ENCODE data around the gene NR2F2.
A peak's percentile ranks its signal among the peaks of the same experiment; 100 is the strongest.

The NR2F2 gene

DNA sequence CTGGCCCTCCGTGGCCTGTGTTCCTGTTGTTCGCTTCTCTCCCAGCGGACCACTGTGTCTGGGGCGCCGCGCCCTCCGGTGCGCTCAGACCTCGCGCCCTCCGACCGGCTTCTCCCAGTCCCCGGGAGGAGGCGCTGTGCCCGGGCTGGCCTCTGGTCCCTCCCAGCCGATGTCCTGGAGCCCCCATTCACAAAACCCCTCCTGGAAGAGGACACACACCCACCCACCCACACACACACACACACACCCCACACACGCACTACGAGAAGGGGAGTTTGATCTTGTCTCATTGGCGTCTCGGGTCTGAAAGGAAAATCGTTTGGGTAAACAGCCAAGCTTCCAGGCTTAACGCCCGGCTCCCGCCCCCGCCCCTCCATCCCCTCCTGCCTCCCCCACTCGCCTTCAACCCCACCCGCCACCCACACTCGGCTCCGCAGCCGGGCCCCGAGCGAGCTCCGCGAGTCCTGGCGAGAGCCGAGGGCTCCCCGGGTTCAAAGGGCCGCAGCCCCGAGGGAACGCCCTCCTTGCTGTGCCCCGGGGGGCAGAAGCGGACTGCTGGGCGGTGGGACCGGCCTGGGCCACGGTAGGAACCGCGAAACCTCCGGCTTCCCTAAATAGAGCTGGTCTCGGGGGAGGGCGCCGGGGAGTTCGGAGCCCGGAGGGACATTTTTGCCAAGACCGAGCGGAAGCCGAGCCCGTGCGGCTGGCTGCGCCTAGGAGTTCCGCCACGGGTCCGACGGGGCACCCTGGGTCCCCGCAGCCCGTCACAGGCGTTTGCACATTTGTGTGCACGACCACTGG lies 23.6 kb downstream of the NR2F2 start:
- no peak for DNase-seq (ENCODE audit: low read depth in 2 of 2)

DNA sequence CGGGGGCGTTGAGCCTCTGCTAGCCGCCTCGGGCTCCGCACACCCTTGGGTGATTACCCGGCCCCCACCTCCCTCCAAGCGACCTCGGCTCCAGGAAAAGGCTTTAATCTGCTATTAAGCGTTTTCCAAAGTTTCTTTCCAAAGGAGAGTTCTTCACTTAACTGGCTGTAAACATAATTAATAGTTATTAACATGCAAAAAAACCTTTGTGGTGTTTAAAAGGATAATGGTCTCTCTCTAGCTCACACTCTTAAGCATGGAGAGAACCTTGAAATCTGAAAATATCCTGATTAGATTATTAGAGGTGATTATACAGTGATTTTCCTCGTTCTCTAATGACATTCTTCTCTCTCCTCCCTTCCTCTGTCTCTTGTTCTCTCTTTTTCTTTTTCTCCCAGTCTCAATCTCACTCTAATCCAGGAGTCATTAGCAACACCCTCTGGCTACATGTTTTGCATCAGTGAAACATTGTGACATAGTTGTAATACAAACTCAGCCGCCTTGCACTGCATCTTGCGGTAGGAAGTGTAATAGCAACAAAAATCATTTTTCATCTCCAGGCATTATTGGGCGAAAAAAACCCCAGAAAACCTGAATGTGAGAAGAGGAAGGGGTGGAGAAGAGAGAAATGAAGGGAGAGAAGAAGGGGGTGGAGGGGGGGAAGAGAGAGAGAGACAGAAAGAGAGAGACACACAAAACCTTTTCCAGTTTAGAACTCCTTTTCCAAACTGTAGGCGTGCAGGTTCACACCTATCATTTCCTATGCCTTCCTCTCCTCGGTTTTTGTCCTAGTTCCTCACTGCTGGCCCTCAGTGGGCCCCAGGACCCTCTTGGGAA lies 24.4 kb downstream of the NR2F2 start:
- no peak for DNase-seq (ENCODE audit: low read depth in 2 of 2)

DNA sequence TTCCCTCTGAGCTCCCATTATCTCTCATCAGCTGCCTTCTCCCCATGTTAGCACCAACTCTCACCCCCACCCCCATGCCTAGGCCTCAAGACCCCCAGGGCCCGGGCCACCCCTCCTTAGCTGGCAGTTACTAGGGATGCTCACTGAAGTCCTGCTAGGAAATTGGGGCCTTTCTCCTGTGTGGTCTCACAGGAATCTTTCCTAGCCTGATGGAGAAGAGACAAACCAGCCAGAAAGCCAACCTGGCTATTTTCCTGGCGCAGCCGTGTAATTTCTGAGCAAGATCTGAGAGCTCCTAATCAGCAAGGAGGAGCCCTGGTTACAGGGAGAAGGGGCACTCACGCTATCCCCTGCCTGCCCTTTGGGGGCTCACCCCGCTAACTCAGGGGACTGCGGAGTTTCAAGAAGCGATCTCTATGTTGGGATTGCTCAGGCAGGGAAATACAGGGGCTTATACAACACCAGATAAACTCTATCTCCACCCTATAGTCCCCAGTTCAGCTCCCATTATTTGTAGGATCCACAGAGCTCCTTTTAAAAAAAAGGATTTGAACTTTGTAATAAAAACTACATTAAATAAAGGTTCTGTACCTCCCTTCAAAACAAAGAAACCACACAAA lies 25.2 kb downstream of the NR2F2 start:
- no peak for DNase-seq (ENCODE audit: low read depth in 2 of 2)

DNA sequence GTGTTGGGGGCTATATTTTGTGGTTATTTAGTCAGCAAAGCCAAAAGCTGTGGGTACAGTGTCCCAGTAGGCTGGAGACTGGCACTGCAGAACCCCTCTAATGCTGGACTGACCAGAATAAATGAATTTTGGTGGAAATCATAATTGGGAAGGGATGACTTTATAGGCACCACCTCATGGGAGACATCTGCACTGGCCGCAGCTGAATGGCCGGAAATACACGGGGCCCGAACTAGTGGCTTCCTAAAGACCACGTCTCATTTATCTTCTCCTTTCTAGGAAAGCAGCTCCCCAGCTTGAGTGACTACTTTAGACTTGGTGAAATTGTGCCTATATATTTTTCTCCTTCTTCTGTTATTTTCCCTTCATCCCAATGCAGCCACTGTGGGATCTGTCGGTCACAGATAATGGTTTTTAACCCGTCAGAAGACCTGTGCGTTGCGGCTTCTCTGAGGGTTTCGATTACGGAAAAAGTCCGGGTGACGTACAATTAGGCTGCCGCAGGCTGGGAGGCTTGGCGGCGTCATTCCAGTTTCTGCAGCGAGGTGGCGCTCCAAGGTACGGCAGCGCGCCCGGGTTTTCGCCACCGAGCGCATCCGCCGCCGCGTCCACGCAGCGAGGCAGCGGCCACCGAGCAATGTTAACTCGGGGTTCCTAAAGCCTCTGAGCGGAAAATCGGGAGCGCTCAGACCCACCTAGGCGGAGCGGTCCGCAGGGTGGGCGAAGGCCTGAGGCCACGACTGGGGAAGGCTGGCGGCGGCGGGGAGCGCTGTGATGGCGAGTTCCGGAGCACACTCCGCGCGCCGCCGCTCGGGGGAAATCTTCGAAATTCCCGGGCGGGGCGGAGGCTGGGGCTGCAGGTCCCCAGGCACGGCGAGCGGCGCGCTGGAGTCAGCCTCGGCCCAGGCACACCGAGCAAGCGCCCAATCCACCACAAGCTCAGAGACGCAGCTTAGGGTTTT lies 26.3 kb downstream of the NR2F2 start:
- peak; percentile 47 to 71 for DNase-seq (ENCODE audit: low read depth in 2 of 2)

DNA sequence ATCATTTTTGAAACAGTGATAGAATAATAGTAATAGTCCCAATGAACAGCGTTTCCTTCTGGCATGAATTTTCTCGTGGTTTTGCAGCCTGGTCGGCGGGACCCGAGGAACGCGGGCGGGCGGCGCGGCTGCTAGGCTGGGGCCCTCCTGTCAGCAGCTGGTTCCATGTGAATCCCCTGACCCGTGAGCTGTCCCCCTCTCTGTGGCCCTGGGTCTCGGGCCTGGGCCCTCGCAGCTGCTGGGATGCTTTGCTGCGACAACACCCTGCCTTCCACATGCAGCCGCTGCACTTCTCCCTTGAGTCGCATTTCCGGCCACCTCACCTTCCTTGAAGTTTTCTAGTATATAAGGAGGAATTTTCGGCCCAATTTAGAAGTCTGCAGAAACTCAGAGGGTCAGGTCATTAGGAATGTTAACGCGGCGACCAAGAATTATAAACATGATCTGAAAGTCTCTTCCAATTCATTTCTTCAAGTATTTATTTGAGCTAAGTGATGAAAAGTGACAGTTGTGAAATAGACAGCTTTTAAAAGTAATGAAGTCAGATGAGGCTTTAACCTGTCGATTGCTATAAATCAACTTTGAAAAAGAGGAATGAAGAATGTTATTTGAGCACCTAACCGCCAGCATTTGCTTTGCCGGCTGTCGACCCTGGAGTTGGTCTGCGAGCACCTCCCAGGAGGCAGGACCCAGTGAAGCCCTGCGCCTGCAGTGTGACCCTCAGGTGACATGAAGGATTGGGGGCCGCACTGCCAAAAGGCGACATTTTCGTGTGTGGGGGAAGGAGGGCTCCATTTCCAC lies 27.7 kb downstream of the NR2F2 start:
- DNase-seq (ENCODE audit: low read depth in 2 of 2): no peak

DNA sequence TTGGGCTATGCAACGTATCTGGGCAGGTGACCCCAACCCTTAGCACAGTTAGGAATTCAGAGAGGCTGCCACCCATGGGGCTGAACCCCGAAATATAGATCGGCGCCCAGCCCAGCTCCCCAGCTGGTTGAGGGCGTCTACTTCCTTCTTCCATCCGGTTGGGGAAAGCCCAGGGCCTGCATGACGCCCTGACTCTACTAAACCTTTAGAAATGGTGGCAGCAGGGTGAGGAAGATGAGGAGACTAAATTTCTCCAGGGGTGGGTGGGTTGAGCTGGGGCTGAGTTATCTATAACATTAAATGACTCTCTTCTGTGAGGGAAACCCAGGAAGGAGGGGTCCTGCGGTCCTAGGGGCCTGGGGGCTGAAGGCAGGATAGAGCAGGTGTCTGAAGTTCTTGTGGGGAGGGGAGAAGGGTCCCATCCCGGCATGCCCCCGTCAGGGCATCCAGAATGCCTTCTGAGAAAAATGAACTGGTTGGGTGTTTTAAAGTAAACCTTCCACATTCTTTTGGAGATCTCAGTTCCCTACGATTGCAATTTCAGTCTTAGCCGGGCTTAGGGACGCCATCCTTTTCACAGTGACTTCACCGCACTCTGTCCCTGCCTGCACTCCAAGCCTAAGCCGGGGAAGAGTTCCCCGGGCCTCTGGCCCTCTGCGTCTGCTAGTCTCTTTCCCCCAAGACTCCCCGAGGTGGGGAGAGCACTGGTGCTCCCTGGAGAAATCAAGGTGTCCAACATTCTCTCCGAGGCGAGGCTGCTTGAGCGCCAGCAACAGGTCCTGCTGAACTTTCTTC lies 28.5 kb downstream of the NR2F2 start:
- DNase-seq (ENCODE audit: low read depth in 2 of 2): no peak

DNA sequence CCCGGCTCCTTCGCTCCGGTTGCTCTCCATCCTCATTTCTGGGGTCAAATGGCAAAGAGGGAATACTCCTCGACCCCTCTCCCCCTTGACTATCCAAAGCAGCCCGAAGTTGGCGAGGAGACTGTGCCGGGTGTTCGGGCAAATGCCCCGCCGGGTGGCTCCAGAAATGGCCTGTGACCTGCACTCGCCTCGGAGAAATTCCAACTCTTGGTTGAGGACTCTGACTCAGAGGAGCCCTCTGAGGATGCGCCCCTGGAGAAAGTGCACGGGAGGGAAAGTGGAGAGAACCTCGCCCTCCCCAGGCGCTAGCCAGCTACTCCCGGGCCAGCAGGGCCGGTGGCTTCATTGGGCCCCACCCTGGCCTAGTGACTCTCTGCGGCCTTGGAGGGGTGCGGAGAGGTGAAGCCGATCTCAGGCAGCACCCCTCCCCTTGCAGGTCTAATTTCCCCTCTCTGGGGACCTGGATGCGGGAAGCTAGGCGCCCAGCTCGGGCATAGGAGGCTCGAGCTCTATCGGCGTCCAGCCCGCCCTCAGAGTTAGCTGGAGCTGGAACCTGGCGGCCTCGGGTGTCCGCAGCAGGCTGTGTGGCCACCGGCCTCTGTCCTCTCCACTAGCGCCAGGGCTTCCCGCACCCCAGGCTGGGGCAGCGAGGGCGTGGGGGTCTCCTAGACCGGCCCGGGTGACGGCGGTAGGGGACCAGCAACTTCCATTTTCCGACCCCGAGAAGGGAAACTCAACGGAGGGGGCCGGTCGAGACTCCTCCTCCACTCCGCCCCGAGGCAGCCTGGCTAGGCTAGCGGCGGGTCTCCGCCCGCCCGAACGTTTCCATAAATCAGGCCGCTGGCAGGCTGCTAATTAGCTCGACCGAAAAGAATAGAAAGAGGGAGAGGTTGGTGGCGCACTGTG lies 29.4 kb downstream of the NR2F2 start:
- no peak for DNase-seq (ENCODE audit: low read depth in 2 of 2)

DNA sequence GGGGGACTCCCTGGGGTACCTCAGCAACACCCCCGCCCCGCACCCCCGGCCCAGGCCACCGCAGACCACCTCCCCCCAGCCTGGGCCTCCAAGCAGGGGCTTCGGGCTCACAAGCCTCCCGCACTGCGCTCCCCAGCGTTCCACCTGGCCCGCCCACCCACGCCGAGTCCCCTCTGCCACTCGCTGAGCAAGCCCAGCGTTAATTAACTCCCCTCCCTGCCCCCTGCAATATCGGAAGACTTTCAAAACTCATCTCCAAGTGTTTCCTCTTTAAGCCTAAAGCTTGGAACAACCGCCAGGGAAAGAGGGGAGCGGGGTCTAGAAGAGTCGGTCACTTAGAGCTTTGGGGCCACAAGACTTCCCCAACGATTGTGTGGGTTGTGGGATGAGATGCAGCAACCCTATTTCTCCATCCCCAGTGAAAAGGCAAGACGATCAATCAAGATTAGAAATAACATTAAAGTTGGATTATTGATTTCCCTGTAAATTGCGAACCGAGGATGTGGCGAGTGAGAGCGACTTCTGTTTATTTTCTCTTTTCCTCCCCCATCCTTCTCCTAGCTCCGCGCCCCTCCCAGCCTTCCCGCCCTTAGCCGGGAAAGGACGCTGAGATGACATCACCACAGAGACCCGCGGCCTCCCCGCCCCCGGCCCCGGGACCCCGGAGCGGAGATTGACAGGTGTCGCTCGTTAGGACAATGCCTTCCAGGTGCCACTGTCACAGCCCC lies 30.2 kb downstream of the NR2F2 start:
- no peak for DNase-seq (ENCODE audit: low read depth in 2 of 2)

DNA sequence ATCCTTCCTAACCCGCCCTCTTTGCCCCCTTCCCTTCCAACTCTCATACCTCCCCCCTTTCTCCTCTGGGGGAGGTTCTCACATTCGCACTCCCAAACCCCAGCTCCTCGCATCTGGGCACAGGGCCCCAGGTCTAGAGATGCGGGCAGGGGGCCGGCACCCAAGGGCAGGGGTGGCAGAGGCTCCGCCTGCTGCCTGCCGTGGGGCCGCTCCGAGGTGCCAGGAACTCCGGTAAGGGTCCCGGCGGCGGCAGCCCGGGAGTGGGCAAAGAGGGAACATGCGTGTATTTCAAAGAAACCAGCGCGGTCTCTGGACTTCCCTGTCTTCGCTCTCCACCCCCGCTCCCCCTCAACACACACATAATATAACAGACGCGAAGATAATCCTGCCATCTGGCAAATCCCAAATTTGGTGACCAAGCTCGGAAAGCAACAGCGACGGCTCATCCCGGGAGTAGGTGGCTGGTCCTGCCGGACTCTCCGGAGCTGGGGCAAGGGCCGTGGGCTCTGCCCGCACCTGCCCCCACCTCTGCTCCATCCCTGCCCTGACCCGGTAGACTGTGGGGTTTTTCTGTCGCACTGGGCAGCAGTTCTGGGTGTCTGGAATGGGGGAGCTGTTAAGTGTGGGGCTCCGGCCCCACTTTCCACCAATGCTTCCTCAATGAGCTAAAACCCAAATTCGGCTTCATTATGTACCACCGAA lies 31.0 kb downstream of the NR2F2 start:
- DNase-seq (ENCODE audit: low read depth in 2 of 2): no peak

DNA sequence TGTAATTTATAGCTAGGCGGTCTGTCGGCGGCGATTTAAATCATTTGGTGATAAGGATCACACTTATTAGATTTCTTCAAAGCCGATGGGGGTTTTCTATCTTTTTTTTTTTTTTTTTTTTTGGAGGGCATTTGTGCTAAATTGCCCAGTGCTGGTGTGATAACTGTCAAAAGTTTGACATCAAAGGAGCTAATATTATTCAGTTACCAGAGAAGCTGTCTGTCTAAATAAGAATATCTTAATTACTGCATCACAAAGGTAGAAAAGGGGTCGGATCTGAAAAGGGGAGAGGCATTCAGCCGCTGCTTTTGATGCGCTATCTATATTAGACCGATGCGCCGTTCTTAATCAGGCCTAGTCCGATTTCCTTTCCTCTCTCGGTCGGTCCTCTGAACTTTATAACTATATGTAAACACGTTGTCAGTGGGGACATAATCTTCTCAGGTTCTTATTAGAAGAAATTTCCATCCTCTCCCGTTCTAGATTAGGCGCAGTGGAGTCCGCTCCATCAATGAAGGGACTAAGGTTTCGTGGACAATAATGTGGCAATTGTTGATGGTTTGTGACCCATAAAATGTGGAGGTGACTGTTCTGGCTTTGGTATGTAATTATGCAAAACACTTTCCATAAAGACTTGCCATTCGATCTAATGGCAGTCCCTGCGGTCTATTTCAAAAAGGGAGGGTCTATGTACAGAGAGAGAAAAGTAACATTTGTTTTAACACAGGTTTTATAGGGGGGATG lies 31.7 kb downstream of the NR2F2 start:
- no peak for DNase-seq (ENCODE audit: low read depth in 2 of 2)

DNA sequence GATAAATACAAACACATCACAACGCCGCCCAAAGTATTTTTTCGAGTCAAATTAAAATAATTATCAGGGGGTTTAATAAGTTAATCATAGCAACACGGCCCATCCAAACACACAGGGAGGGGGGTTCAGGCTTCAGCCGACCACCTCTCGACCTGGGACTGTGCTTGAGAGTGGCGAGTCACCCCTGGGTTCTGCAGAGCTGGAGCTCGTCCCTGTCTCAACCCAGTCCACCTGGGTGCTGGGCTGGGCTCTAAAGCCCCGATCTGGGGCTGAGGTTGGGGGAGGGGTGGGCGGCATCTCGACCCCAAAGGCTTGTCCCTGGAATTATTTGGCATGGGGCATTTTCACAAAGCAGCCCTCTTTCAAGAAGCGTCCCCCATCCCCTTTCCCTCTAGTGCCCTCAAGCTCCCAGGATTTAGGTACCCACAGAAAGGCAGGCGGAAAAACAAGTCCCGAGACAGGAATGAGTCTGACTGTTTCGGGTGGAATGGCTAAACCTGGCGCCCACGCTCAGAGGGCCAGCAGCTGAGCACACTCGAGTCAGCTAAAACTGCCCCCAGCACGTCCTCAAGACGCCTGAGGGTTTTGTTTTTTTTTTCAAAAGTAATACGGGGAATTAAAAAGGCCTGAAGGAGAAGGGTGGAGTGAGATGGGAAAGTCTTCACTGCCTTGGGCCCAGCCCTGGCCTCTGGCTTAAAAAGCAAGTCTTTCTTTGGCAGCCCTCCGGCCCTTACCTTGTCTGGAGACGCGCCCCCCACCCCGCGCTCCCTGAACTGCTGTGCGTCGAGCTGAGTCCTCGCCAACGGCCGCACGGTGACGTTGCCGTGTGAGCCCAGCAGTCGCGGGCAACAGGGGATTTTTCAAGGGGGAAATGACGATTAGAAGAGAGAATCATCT lies 32.5 kb downstream of the NR2F2 start:
- no peak for DNase-seq (ENCODE audit: low read depth in 2 of 2)

DNA sequence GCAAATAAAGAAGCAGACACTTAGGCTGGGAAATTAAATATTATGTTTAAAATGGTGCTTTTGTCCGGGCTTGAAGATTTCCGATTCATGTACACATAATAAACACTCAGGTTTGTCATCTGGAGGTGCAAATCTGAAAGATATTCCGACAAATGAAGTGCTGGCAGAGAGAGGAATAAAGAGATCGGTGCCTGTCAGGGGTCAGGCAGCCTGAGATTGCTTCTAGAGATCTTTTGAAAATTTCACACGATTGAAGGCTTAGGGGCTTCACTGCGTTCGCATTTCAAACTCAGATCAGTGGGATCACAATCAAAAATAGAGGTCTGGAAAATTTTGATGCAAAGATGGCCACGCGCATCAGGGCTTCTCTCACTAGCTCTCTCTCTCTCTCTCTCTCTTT lies 33.2 kb downstream of the NR2F2 start:
- DNase-seq (ENCODE audit: low read depth in 2 of 2): no peak

DNA sequence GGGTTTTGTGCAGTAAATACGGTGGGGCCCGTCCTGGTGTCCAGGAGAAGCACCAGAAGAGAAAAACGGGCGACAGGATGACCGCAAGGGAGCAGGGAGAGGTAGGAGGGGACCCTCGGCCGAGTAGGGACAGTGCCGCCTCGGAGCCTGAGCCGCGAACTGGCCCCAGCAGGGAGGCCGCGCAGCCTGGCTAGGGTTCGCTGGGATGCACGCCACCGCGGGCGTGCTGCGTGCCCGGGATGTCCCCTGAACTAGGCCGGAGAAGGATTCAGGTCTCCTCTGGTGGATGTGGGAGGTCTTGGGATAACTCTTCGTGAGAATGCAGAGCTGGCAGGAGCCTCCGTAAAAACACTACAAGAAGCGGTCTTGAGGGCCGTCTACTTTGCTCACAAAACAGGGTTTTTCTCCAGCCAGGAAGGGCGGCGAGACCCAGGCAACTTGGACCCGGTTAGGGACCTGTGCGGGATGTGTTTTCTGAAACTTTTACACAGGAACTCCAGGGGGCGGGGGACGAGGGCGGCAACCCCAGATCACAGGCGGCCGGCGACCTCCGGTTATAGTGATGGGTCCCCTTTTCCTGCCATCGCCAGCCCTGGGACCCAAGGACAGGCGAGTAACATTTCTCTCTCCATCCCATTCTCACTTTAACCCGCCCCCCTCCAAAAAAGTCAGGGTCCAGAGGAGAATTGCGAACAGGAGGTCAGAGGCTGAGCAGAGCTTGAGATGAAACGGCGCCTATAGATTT lies 35.5 kb downstream of the NR2F2 start:
- no peak for DNase-seq (ENCODE audit: low read depth in 2 of 2)

DNA sequence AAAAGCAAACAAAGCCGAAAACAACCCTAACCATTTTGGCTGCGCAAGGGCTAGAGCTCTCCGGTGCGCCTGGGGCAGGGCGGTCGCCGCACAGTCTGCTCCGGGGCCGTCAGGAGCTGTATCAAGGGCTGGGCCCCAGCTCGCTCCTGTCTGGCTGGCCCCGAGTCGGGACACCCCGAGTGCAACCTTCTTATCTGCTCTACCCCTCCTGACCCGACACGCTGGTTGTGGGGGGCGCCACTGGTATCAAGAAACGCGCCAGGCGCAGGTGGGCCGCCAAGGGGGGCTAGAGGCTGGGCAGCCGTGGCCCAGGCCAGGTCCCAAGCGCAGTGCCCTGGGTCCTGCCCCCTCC lies 36.0 kb downstream of the NR2F2 start:
- no peak for DNase-seq (ENCODE audit: low read depth in 2 of 2)
